Measurements from ENCODE around the gene BEX1. TPM values are rescaled to one million over a fixed set of nuclear protein-coding genes. Genes with fewer than 3 reads are reported as not detected.
A peak's percentile ranks its signal among the peaks of the same experiment; 100 is the strongest.

Gene BEX1
- total RNA-seq, 5 donors from 2014 or later (not counting 1 experiment from before 2014, with no cell fraction given), result 0.33 to 1.4 (median 0.56) TPM; not detected in 1

DNA sequence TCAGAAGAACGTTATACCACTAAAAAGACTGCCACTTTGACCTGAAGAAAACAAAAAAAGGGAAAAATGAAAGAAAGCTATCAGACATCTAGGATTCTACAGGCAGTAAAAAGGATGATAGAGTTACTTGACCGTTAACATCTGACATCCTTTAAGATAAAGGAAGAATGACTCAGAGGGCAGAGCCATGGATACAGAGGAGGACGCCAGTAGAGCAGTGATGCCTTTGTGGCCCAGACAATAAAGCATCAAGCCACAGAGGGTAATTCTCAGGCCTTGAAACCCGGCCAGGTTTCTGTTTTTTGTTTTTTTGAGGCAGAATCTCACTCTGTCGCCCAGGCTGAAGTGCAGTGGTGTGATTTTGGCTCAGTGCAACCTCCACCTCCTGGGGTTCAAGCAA, 9.5 kb upstream of the BEX1 start:
- Mint-ChIP-seq H3K27me3 (peaks cover 2 to 25% of the 10 kb centered on the region in 2 donors), H3K4me3 (no peak overlapping the region), H3K4me1 (no peaks in the 10 kb centered on the region), H3K27ac (no peak overlapping the region), H3K36me3 (no peaks in the 10 kb centered on the region), H3K9me3 (no peaks in the 10 kb centered on the region)
- POLR2A ChIA-PET, result no interaction called here
- no peaks in the 10 kb centered on the region for H3K9me3 ChIP-seq
- WGBS (ENCODE audit: insufficient coverage), result 67% methylated on average over 1 of the region's 5 CpGs
- ATAC-seq (replicated peaks in 1 of 4), result no peak
- no peak for DNase-seq
- CTCF ChIA-PET, result interaction anchor here in 1 of 2 donors (0.6 kb wide), 1 partner anchor 103 kb away, joined by 3 read pairs; no protein-coding TSS in a partner anchor
- no peaks in the 10 kb centered on the region for H3K27me3 ChIP-seq (replicated peaks in 1 of 2; ENCODE audit: control insufficient read depth in 2 of 2, extremely low read depth in 1 of 2, insufficient read depth in 2 of 2, low read length in 1 of 2)
- no peak overlapping the region for H3K4me3 ChIP-seq (ENCODE audit: control insufficient read depth in 1 of 2, extremely low read depth in 1 of 2, low read length in 1 of 2)
- no peak overlapping the region for H3K27ac ChIP-seq (ENCODE audit: low read length)
- no peaks in the 10 kb centered on the region for H3K4me1 ChIP-seq (ENCODE audit: control insufficient read depth in 1 of 2, extremely low read depth in 1 of 2, insufficient read depth in 2 of 2, low read length in 2 of 2)
- H3K36me3 ChIP-seq (ENCODE audit: control insufficient read depth in 2 of 2, extremely low read depth in 1 of 2, insufficient read depth in 1 of 2, low read length in 1 of 2), result no peaks in the 10 kb centered on the region

DNA sequence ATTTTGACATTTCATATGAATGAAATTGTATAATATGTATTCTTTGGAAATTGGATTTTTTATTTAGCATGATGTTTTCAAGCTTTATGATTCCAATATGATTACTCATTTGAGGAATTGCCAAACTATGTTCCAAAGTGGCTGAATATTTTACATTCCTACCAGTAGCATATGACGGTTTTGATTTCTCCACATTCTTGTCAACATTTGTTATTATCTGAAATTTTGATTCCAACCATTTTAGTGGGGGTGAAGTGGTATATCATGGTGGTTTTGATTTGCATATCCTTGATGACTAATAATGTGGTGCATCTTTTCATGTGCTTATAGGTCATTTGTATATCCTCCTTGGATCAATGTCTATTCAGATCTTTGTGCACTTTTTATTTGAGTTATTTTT, 2.6 kb upstream of the BEX1 start:
- Mint-ChIP-seq H3K36me3 (no peaks in the 10 kb centered on the region), H3K27ac (no peak overlapping the region), H3K4me1 (peaks cover 0 to 2% (median 2%) of the 10 kb centered on the region in 3 donors), H3K9me3 (no peaks in the 10 kb centered on the region), H3K4me3 (no peak overlapping the region), H3K27me3 (peaks cover 25 to 27% of the 10 kb centered on the region in 2 donors)
- Histone ChIP-seq H3K9me3 (no peaks in the 10 kb centered on the region), H3K36me3 (ENCODE audit: control insufficient read depth in 2 of 2, extremely low read depth in 1 of 2, insufficient read depth in 1 of 2, low read length in 1 of 2) (no peaks in the 10 kb centered on the region), H3K27ac (ENCODE audit: low read length) (no peak overlapping the region), H3K4me1 (ENCODE audit: control insufficient read depth in 1 of 2, extremely low read depth in 1 of 2, insufficient read depth in 2 of 2, low read length in 2 of 2) (no peaks in the 10 kb centered on the region), H3K4me3 (ENCODE audit: control insufficient read depth in 1 of 2, extremely low read depth in 1 of 2, low read length in 1 of 2) (no peak overlapping the region), H3K27me3 (replicated peaks in 1 of 2; ENCODE audit: control insufficient read depth in 2 of 2, extremely low read depth in 1 of 2, insufficient read depth in 2 of 2, low read length in 1 of 2) (peaks cover 0 to 6% of the 10 kb centered on the region in 2 experiments)
- ATAC-seq (replicated peaks in 1 of 4), result no peak
- ChIA-PET POLR2A (no interaction called here), CTCF (no interaction called here)
- no CpG with 5 or more reads among the region's 1 CpG for WGBS (ENCODE audit: insufficient coverage)
- no peak for DNase-seq

DNA sequence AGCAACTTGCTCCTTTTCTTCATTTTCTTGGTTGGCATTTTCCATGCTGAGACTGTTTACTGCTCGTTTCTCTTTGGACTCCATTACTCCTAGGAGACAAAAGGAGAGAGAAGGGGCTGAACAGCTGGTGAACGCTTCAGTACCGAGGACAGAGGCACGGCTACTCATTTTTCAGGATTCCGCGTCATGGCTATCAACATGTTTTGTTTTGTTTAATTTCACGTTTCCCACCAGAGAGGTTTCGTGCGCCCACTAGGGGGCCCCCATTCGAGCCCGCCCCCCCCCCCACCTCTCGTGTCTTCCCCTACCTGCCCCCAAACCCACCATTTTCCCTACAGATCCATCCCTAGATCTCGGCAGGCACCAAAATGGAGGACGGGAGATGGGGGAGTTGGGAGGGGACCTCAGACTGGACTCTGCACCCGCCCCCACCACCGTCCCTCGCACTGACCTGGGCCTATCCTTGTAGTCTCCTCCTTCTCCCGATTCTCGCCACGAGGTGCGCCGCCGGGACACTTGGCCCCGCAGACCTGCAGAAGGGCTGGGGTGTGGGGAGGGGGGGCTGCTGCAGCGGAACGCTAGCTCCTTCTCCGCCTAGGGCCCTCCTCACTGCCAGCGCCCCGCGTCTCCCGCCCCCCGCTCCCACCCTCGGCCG, 653 bp downstream of the BEX1 start:
- POLR2A ChIA-PET, result no interaction called here
- Mint-ChIP-seq H3K4me1 (peaks cover 0 to 2% (median 2%) of the 10 kb centered on the region in 3 donors), H3K9me3 (no peaks in the 10 kb centered on the region), H3K27me3 (peaks cover 29% of the 10 kb centered on the region in 2 donors), H3K27ac (no peak overlapping the region), H3K4me3 (peak overlapping the region in 2 of 3 donors; percentile 22 to 54), H3K36me3 (no peaks in the 10 kb centered on the region)
- CTCF ChIA-PET, result interaction anchor here in 1 of 2 donors (0.7 kb wide), 1 partner anchor 55 kb away, joined by 3 read pairs; no protein-coding TSS in a partner anchor
- Histone ChIP-seq H3K9me3 (no peaks in the 10 kb centered on the region), H3K27me3 (replicated peaks in 1 of 2; ENCODE audit: control insufficient read depth in 2 of 2, extremely low read depth in 1 of 2, insufficient read depth in 2 of 2, low read length in 1 of 2) (peaks cover 0 to 6% of the 10 kb centered on the region in 2 experiments), H3K4me3 (ENCODE audit: control insufficient read depth in 1 of 2, extremely low read depth in 1 of 2, low read length in 1 of 2) (no peak overlapping the region), H3K4me1 (ENCODE audit: control insufficient read depth in 1 of 2, extremely low read depth in 1 of 2, insufficient read depth in 2 of 2, low read length in 2 of 2) (no peaks in the 10 kb centered on the region), H3K27ac (ENCODE audit: low read length) (no peak overlapping the region), H3K36me3 (ENCODE audit: control insufficient read depth in 2 of 2, extremely low read depth in 1 of 2, insufficient read depth in 1 of 2, low read length in 1 of 2) (no peaks in the 10 kb centered on the region)
- DNase-seq (no peak), ATAC-seq (replicated peaks in 1 of 4) (no peak)
- WGBS (ENCODE audit: insufficient coverage), result no CpG with 5 or more reads among the region's 34 CpGs

DNA sequence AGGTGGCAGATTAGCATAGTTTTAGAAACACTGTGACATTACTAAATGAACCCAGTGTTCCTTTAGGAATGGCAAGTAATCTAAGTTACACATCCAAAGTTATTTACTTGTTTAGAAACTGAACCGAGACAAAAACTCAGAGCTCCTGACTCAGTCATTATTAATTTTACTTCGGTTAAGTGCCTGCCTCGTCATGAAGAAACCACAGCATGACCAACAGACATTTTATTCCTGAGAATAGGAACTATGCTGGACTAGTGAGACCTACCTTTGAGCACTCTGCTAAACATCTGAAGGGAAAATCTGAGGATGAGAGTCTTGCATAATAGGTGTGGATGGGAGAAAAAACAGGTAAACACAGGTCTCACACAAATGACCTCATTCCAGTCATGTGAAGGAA, 2.5 kb downstream of the BEX1 start:
- DNase-seq (no peak), ATAC-seq (replicated peaks in 1 of 4) (no peak)
- POLR2A ChIA-PET, result no interaction called here
- WGBS (ENCODE audit: insufficient coverage), result no CpG with 5 or more reads among the region's 3 CpGs
- Histone ChIP-seq H3K36me3 (ENCODE audit: control insufficient read depth in 2 of 2, extremely low read depth in 1 of 2, insufficient read depth in 1 of 2, low read length in 1 of 2) (no peaks in the 10 kb centered on the region), H3K9me3 (no peaks in the 10 kb centered on the region), H3K4me1 (ENCODE audit: control insufficient read depth in 1 of 2, extremely low read depth in 1 of 2, insufficient read depth in 2 of 2, low read length in 2 of 2) (no peaks in the 10 kb centered on the region), H3K27ac (ENCODE audit: low read length) (no peak overlapping the region), H3K27me3 (replicated peaks in 1 of 2; ENCODE audit: control insufficient read depth in 2 of 2, extremely low read depth in 1 of 2, insufficient read depth in 2 of 2, low read length in 1 of 2) (peaks cover 0 to 6% of the 10 kb centered on the region in 2 experiments), H3K4me3 (ENCODE audit: control insufficient read depth in 1 of 2, extremely low read depth in 1 of 2, low read length in 1 of 2) (no peak overlapping the region)
- Mint-ChIP-seq H3K27ac (no peak overlapping the region), H3K9me3 (no peaks in the 10 kb centered on the region), H3K27me3 (peaks cover 24 to 35% of the 10 kb centered on the region in 2 donors), H3K4me1 (peaks cover 0 to 2% (median 2%) of the 10 kb centered on the region in 3 donors), H3K4me3 (no peak overlapping the region), H3K36me3 (no peaks in the 10 kb centered on the region)
- CTCF ChIA-PET, result no interaction called here

DNA sequence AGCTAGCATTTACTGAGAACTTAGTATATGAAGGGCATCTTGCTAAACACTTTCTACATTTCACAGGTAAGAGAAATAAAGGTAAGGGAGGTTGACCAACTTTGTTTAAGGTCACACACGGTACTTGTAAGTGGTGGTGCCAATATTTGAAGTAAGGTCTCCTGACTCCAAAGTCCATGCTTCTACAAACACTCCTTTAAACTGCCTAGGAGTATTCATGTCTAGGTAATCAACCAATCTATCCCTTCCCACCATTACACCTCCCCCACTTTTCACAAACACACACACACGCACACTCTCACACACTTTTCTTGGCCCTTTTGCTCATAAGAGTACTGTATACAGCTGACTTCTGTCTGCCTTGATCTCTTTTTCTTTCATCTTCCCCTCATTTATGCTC, 7.1 kb downstream of the BEX1 start:
- DNase-seq (no peak), ATAC-seq (replicated peaks in 1 of 4) (no peak)
- H3K4me1 ChIP-seq (ENCODE audit: control insufficient read depth in 1 of 2, extremely low read depth in 1 of 2, insufficient read depth in 2 of 2, low read length in 2 of 2), result no peaks in the 10 kb centered on the region
- no peak overlapping the region for H3K27ac ChIP-seq (ENCODE audit: low read length)
- ChIA-PET CTCF (no interaction called here), POLR2A (no interaction called here)
- Mint-ChIP-seq H3K27me3 (peaks cover 5 to 39% of the 10 kb centered on the region in 2 donors), H3K4me1 (no peaks in the 10 kb centered on the region), H3K4me3 (no peak overlapping the region), H3K9me3 (no peaks in the 10 kb centered on the region), H3K36me3 (no peaks in the 10 kb centered on the region), H3K27ac (no peak overlapping the region)
- 100% methylated on average over 1 of the region's 2 CpGs for WGBS (ENCODE audit: insufficient coverage)
- no peak overlapping the region for H3K4me3 ChIP-seq (ENCODE audit: control insufficient read depth in 1 of 2, extremely low read depth in 1 of 2, low read length in 1 of 2)
- no peaks in the 10 kb centered on the region for H3K9me3 ChIP-seq
- H3K27me3 ChIP-seq (replicated peaks in 1 of 2; ENCODE audit: control insufficient read depth in 2 of 2, extremely low read depth in 1 of 2, insufficient read depth in 2 of 2, low read length in 1 of 2), result no peaks in the 10 kb centered on the region
- no peaks in the 10 kb centered on the region for H3K36me3 ChIP-seq (ENCODE audit: control insufficient read depth in 2 of 2, extremely low read depth in 1 of 2, insufficient read depth in 1 of 2, low read length in 1 of 2)

DNA sequence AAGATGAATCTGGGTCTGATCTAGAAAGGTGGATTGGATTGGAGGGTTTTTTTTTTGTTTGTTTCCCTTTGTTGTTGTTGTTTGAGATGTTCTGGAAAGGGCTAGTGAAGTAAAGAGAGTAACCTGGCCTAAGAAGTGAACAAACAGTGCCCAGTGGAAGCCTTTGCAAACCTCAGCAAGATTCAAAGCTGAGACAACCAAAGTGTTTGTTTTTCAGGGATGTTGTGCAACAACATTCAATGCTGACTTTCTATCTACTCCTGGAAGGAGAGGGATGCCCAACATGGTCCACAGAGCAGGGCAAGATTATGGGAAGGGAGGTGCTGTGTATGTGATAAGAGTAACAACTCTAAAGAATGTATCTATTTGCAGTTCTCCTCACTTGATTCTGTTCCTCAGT, 11.3 kb downstream of the BEX1 start:
- no peaks in the 10 kb centered on the region for H3K36me3 ChIP-seq (ENCODE audit: control insufficient read depth in 2 of 2, extremely low read depth in 1 of 2, insufficient read depth in 1 of 2, low read length in 1 of 2)
- Mint-ChIP-seq H3K9me3 (no peaks in the 10 kb centered on the region), H3K27me3 (peaks cover 6 to 39% of the 10 kb centered on the region in 2 donors), H3K4me3 (no peak overlapping the region), H3K27ac (no peak overlapping the region), H3K4me1 (no peaks in the 10 kb centered on the region), H3K36me3 (no peaks in the 10 kb centered on the region)
- ATAC-seq (replicated peaks in 1 of 4) (no peak), DNase-seq (no peak)
- CTCF ChIA-PET, result no interaction called here
- no peak overlapping the region for H3K27ac ChIP-seq (ENCODE audit: low read length)
- no peaks in the 10 kb centered on the region for H3K9me3 ChIP-seq
- H3K27me3 ChIP-seq (replicated peaks in 1 of 2; ENCODE audit: control insufficient read depth in 2 of 2, extremely low read depth in 1 of 2, insufficient read depth in 2 of 2, low read length in 1 of 2), result no peaks in the 10 kb centered on the region
- no peak overlapping the region for H3K4me3 ChIP-seq (ENCODE audit: control insufficient read depth in 1 of 2, extremely low read depth in 1 of 2, low read length in 1 of 2)
- no peaks in the 10 kb centered on the region for H3K4me1 ChIP-seq (ENCODE audit: control insufficient read depth in 1 of 2, extremely low read depth in 1 of 2, insufficient read depth in 2 of 2, low read length in 2 of 2)
- POLR2A ChIA-PET, result no interaction called here
